ENCODE data around the gene CDH13.

DNA sequence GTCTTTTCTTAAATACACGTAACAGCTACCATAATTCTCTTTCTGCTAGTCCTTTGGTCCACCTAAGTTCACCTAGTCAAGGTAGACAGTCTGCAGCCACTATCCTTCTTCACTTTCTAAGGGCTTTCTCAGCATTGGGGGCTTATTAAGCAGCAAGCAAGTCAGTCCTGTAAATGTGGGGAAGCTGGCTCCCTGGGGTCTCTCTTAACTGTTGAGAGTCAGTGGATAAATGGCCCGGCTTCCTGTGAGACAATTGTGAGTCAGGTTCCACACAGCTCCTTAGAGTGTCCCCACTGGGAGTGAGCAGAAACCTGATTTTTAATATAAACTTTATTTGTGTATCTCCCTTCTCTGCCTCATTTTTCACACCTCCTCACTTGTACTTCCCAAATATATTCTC is 132.1 kb downstream of the CDH13 start:
- TF ChIP-seq, protein P1, sequence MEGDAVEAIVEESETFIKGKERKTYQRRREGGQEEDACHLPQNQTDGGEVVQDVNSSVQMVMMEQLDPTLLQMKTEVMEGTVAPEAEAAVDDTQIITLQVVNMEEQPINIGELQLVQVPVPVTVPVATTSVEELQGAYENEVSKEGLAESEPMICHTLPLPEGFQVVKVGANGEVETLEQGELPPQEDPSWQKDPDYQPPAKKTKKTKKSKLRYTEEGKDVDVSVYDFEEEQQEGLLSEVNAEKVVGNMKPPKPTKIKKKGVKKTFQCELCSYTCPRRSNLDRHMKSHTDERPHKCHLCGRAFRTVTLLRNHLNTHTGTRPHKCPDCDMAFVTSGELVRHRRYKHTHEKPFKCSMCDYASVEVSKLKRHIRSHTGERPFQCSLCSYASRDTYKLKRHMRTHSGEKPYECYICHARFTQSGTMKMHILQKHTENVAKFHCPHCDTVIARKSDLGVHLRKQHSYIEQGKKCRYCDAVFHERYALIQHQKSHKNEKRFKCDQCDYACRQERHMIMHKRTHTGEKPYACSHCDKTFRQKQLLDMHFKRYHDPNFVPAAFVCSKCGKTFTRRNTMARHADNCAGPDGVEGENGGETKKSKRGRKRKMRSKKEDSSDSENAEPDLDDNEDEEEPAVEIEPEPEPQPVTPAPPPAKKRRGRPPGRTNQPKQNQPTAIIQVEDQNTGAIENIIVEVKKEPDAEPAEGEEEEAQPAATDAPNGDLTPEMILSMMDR (conservative IDR thresholded peaks at IDR 0.05): no peak
- no peak for TF ChIP-seq ZFX (IDR thresholded peaks at IDR 0.05)
